Posterior vena cava (tissue), 2 donors: ENCODE results near the gene HELB. TPM values are rescaled to one million over a fixed set of nuclear protein-coding genes. Genes with fewer than 3 reads are reported as not detected.

Experiments
- DNase-seq: peaks from one replicate; pipeline ENCODE4 v3.0.0-alpha.2; 2020; ENCODE audit warnings: low spot score
- intact Hi-C, 2 donors: fragments of 100-400 bp; cut with DNase I; formaldehyde crosslinking; loops; one replicate each; pipeline versions ENCODE4 v1.14.1 to v1.14.2; 2022 to 2023
- total RNA-seq, 2 donors: library from RNA; stranded (reverse); fragmentation: NEBNext Ultra II Directional; extraction: Animal tissue kit (Norgen Biotek cat#: 25700); gene quantifications; one replicate each; pipeline ENCODE4 v1.2.1, GENCODE V29; 2021
- donor health status: DM: yes; HTN: yes; CAD: no.
- donor health status: DM: yes; HTN: yes; CAD: no.

Gene HELB
- total RNA-seq, 2 donors from 2014 or later: 2.4 to 2.6 TPM

- intact Hi-C loops: no loop called here
Observed at GRCh38 chr12:66345956-66346355, 43.7 kb downstream of the HELB start.

GRCh38 chr12:66351301-66351700 lies 49.0 kb downstream of the HELB start:
- no peak for DNase-seq
- intact Hi-C loops: no loop called here

More at GRCh38 chr12:66345956-66346355, 43.7 kb downstream of the HELB start:
- no peak for DNase-seq

- intact Hi-C loops: no loop called here
- DNase-seq: no peak
Observed at GRCh38 chr12:66352197-66352596, 49.9 kb downstream of the HELB start.

GRCh38 chr12:66352899-66353298 lies 50.6 kb downstream of the HELB start:
- DNase-seq: no peak
- intact Hi-C loops: no loop called here

- no peak for DNase-seq
- intact Hi-C loops: no loop called here
Observed at GRCh38 chr12:66354291-66354690, 52.0 kb downstream of the HELB start.

- intact Hi-C loops: no loop called here
- no peak for DNase-seq
Observed at GRCh38 chr12:66359300-66359699, 57.0 kb downstream of the HELB start.

- intact Hi-C loops: no loop called here
- DNase-seq: no peak
Observed at GRCh38 chr12:66361703-66362102, 59.4 kb downstream of the HELB start.

GRCh38 chr12:66365718-66366490 lies 63.6 kb downstream of the HELB start:
- intact Hi-C loops: no loop called here
- DNase-seq: no peak

GRCh38 chr12:66367015-66367667 lies 64.8 kb downstream of the HELB start:
- no peak for DNase-seq

GRCh38 chr12:66371982-66372381 lies 69.7 kb downstream of the HELB start:
- intact Hi-C loops: no loop called here
- no peak for DNase-seq

More at GRCh38 chr12:66367015-66367667, 64.8 kb downstream of the HELB start:
- intact Hi-C loops: no loop called here

- no peak for DNase-seq
- intact Hi-C loops: no loop called here
Observed at GRCh38 chr12:66375560-66375959, 73.3 kb downstream of the HELB start.

- DNase-seq: no peak
- intact Hi-C loops: no loop called here
Observed at GRCh38 chr12:66379616-66380015, 77.3 kb downstream of the HELB start.

- intact Hi-C loops: no loop called here
- no peak for DNase-seq
Observed at GRCh38 chr12:66380769-66381535, 78.7 kb downstream of the HELB start.

GRCh38 chr12:66387117-66387516 lies 84.8 kb downstream of the HELB start:
- intact Hi-C loops: no loop called here
- no peak for DNase-seq

Other genes starting within 250 kb of the HELB start
- gene LLPH, start 171.7 kb upstream of the HELB start, total RNA-seq: 10 to 100 TPM; 20.8 to 24.7 TPM
- 100 to 1,000 TPM; 127 to 131 TPM for gene TMBIM4, start 132.5 kb upstream of the HELB start, total RNA-seq
- gene IRAK3, start 113.3 kb upstream of the HELB start, total RNA-seq: 10 to 100 TPM; 24.3 to 32.9 TPM